CD4-positive, alpha-beta T cell treated with Interleukin-17A for 4 hours (primary cell): ENCODE data around the gene CD59.
"Not testable (repeated sequence)": the region's sequence is repeated elsewhere in the genome, so short reads cannot be mapped to it uniquely, and the experiment has no call there.

ENCODE experiments used
- DNase-seq: peaks from one replicate; pipeline ENCODE4 v3.0.0-alpha.2; 2020; ENCODE audit warnings: mixed read lengths

CD59 gene

DNA sequence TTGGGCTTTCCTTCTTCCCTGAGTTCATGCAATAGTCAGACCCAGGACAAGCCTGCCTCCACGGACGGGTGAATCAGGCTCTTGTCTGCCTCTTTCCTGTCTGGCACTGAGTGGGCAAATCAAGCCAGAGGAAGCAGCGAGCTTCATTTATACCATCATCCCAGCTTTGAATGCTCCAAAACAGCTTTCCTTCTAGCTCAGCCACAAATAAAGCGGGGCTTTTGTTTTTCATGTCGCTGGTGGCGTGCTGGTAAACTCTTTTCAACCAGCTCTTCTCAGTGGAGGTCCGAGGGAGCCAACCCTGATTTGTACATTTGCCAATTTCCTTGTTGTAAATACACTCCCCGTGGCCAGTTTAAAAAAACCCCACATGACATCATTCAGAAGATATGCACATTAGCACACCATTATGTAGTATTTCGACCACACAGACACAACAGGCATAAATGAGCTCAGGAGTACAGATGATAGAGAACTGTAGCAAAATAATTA, 44.2 kb downstream of the CD59 start:
- no peak for DNase-seq

DNA sequence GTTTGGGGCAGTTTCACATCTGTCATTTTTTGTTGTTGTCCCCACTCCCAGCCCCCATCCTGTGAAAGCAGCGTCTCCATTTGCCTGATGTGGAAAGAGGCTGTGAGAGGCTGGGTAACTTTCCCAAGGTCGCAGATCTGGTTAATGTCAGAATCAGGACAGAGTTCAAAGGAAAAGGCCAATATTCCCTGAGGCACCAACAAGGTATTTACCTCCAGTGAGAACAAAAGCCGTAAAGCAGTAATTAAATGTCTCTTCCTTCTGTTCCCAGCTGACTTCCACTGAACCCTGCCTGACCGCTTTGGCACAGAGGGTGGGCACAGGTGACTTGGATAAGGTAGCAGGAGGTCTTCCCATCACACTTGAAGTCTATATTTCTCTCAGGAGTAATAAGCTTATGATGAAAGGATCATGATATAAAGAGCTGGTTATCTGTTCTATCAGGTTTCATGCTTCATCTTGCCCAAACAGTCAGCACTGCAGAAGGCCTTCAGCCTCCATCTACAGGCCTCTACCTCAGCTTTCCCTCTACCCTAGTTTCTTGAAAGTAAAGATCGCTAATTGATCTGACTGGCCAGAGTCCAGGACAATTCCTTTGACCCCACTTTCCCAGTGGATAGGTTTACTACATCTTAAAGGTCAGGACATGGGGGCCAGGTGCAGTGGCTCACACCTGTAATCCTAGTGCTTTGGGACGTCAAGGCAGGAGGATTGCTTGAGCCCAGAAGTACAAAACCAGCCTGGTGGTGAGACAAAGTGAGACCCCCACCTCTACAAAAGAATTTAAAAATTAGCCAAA, 45.0 kb downstream of the CD59 start:
- no peak for DNase-seq

DNA sequence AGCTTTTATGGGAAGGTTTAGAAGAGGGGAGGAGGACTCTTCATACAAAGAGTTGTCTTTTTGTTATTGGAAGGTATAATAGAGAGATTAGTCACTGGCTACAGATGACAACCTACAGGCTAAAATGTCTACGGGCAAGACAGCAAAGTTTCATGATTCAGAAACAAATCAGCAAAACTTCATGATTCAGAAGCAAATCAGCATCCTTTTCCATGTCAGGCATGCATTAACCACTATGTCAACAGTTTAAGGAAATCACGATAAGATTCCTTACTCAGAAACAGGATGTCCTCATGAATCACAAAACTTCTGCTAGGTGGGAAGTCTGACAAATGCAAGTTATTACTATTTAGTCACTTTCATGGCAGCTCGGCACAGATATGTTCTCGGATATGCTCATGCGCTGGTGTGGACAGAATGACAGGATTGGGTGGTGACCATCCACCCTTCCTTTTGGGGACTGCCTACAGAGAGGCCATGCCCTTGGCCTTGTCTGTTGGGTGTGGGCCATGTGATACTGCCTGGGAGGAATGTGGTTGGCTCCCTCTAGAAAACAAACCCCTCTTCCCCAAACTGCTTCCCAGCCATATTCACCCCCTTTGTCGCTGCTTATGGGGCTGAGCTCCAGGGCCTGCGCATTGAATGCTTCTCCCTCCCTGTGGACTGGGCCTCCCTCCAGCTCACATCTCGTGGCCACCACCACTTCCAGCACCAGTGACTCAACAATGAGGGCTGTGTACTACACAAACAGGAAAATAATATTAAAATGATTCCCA, 45.7 kb downstream of the CD59 start:
- no peak for DNase-seq

DNA sequence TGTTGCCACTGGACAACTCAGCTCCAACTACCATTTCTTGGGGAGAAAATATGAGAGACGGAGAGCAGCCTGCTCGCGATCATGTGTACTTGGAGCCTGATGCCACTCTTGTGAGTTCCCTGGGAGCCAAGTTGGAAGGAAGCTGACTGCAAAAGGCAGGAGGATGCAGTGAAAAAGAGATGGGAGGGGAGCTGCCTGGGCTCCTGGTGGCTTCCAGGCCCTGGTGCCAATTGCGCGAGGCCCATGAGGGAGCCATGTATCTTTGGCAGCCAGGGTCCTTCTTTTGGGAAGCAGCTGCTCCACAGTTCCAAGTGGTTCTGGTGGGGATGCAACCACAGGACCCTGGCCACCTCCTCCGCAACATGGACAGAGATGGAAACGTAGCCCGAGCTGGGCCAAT, 46.7 kb downstream of the CD59 start:
- DNase-seq = no peak

DNA sequence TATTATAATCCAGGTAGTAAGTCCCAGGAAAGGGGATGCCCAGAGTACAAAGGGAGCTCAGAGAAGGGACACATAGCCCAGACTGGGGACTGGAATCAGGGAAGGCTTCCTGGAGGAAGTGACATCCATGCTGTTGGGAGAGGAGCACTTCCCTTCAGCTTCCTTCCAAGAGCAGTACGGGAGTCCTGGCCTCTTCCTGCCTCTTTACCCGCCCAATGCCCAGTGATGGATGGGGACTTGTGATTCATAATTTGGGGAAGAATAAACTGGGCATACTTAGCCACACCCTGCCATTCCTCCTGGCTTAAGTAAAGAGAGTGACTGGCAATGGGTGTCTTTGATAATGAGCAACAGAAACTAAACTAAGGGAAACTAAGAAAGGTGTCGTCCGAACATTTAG, 47.1 kb downstream of the CD59 start:
- DNase-seq = no peak

DNA sequence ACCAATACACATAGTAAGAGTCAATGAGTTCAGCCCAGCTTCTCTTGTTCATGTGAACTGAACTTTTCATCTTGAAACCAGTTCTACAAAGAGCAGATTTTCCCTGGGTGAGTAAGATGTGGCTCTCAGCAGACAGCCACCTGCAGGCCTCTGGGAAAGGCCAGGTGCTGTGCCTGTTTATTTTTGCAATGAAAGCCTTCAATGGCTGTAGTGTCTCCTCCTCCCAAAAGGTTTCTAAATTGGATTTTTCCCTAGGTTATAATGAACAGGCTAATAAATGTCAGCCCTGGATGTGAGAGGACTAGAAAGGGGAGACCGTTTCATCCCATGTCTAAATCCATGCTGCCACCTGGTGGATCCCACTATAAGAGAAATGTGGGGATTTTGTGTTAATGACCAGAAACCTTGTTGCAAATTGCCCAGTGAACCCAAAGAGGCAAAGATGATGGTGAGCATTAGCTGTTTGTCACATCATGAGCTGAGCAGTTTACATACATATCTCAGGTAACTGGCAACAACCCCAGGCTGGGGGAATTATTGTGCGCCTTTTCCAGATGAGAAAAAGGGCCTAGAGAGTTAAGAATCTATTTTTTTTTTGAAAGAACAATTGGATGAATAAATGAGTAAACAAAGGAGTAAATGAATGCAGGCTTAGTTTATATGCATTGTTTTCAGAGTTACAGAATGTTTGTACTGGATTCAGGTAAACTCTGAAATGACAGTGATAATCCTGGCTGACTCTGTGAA, 48.3 kb downstream of the CD59 start:
- DNase-seq = no peak

DNA sequence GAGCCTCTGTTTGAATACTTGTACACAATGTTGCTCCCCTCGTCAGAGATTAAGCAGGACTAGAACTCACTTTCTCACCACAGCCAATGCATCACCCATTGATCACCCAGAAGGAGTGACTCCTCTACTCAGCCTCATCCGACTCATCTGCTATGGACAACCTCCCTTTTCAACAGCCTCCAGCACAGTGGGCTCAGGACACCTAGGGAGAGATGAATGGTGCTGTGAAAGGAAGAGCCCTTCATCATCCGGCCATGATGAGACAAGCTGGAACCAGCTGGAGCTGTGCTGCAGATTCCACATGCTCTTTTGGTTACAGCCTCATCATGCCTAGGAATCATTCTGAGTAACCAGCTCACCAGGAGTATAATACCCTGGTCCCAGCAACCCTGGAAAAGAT, 51.1 kb downstream of the CD59 start:
- DNase-seq = no peak

DNA sequence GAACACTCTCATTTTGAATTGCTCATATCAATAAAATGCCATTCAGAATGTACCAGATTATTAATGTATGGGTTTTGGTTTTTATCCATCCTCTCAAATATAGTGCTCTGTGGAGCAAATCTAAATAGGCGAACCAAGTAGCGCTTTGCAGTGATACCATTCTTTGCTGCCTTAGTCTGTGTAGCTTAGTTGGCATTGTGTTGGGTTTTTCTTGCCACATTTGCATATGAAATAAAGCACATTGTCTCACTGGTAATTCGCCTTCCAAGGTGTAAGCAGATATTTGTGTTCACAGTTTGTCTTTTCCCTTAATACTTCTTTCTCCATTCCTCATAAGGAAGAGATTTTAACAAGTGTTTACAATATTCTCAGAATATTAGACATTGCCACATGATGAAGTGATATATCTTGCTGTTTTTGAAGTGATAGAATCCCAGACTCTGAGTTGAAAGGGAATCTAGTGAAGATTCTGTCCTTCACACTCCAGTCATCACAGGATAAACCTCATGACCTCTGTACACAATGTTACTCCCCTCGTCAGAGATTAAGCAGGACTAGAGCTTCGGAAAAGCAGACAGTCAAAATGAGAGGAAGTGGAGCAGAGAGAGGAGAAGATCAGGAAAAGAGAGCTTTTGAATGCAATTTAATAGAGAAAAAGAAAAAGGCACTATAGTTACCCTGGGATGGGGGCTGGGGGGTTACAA, 52.1 kb downstream of the CD59 start:
- no peak for DNase-seq

DNA sequence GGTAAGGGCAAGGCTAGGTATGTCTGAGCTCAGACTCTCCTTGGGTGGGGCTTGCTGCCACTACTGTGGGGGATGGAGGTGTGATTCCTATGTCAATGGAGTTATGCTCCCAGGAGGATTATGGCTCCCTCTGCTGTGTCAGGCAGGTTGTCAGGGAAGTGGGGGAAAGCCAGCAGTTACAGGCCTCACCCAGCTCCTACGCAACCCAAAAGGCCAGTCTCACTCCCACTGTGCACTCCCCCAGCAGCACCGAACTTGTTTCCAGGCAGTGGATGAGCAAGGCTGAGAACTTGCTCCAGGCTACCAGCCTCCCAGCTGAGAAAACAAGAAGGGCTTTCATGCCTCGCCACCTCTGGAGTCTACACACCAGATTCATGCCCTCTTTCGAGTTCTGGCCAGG, 53.8 kb downstream of the CD59 start:
- DNase-seq = no peak

DNA sequence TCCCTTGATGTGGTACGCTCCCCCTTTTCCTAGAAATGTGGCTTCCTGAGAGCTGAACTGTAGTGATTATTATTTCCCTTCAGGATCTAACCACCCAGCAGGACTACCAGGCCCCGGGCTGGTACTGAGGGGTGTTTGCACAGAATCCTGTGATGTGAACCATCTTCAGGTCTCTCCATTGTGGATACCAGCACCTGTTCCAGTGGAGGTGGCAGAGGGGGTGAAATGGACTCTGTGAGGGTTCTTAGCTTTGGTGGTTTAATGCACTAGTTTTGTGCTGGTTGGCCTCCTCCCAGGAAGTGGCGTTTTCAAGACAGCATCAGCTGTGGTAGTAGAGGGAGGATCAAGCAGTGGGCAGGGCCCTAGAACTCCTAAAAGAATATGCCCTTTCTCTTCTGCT, 54.2 kb downstream of the CD59 start:
- no peak for DNase-seq

DNA sequence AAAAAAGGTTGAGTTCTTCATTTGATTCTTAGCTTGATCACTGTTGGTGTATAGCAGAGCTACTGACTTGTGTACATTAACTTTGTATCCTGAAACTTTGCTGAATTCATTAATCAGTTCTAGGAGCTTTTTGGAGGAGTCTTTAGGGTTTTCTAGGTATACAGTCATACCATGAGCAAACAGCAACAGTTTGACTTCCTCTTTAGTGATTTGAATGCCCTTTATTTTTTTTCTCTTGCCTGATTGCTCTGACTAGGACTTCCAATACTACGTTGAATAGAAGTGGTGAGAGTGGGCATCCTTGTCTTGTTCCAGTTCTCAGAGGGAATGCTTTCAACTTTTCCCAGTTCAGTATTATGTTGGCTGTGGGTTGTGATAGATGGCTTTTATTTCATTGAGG, 57.6 kb downstream of the CD59 start:
- DNase-seq = not testable (repeated sequence)

DNA sequence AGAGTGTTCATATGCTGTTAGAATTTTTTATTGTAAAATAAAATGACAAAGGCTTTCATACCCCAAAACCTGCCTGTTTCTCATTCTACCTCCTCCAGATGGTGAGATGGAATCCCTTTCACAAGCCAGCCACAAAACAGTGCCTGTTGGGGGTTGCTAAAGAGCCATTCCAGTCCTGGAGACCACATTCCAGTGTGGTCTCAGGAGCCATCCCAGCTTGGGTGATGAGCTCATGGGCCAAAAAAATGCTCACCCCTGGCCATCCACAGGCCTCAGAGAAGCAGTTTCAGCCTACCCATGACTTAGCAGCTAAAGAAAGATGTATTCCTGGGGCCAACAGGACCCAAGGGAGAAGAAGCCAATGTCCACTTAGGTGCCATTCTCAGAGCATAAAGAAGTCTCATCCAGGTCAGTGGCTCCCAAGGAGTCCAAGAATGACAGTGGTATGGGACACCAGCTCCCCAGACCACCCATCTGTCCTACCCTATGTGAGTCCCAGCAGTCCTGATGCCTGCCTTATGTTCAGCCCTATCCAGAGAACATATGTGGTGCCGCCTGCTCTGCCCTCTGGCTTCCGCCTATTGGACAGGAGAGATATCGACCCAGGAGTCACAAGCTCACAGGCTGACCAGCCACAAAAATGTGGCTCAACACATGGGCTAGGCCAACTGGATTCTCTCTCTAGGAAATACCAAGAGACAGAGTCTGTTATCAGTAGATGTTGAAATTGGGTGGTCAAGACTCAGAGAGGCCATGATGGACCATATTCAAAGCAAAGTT, 62.0 kb downstream of the CD59 start:
- DNase-seq = no peak

DNA sequence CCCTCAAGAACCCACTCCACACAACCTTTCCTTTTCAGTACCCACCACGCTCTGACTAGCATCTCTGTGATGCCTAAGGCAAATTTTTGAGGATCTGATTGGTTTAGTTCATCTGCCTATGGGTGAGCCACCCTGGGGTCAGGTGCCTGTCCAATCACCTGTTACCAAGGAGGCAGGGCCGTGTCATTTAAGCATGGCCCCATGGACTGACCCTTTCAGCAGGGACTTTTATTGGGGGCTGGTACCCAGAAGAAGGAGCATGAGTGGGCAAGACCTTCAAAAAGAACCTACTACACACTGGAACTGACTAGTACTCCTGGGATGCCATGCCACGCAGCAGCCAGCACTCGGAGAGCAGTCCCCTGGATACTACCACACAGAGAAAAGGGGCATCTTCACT, 64.0 kb downstream of the CD59 start:
- no peak for DNase-seq

DNA sequence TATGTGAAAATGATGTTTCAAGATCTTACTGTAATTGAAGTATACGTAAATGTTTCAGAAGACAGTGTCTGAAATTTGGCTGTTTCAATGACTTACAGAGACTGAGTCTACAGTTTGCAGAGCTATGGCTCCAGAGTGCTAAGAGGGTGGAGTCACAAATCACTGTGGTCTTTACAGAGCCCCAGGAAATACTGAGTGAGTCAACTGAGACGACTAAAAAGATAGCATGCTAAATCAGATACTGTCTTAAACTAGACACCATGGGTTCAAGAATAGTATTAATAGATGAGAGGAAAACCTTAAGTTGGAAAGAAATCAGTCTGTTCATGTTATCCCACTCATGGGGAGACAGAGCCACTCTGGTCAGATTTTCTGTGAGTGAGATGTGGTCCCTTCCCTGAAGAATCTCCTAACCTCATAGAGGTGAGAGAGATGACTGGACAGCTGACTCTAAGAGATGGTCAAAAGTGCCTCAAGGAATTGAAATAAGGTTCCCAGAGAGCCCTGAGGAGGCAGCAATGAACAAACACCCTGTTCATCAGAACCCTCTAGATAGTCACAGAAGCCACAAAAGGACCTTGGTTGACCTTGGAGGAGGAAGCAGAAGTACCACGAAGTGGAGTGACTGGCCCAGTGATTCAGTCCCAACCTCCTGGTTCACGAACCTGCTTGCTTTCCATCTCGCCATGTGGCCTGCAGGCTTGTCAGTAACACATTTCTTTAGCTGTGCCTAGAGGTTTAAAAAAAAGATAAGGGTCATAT, 65.8 kb downstream of the CD59 start:
- no peak for DNase-seq

DNA sequence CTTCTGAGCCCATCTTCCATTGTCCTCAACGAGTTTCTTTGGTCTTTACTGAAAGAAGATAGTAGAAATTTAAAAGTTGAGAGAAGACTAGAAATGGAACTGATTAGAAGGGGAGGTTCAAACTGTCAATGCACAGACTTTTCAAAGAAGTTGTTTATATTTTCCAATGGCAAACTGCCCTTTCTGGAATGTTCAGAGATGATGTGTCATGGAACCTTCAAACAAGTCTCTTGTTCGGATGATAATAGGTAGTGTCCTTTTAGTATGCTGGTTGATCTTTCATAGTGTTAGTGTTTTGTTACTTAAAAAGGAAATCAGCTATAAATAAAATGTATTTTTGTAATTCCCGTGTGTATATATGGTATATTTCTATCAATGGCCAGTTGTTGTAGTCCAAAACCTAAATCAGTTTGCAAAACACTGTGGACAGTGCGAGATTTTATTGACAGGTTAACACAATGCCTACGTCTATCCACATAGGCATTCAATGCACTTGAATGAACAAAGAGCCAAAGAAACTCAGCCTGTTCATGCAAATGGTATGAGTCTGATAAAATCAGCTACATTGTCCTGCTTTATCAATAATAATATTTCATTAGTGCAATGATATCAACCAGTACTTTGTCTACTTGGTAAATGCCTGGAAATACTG, 66.5 kb downstream of the CD59 start:
- DNase-seq = no peak

DNA sequence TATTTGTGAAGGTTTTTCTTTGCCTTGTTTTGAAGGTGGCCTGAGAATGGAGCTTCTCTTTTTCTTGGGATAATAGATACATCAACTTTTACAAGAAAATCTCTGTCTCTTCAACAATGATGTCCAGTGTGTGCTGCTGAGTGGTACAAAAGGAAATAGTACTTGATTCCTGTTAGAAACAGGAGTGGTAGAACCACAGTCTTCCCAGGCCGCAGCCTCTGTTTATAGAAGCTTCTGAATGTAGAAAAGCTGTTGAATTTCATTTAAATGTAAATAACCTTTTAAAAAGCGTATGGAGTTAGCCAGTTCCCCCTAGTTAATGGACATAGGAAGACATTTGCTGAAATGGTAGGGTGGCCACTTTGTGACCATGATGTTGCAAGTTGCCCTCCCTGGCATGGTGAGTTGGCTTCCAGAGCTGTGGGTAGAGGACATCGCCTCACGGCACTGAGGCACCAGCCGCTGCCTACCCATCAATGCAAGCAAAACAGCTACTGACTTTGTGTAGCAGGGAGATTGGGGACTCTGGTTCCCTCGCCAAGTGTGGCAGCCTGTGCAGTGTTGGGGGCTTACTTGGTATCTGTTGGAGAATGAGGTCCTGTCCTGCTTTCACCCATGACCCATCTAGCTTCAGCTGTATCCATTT, 67.1 kb downstream of the CD59 start:
- no peak for DNase-seq

DNA sequence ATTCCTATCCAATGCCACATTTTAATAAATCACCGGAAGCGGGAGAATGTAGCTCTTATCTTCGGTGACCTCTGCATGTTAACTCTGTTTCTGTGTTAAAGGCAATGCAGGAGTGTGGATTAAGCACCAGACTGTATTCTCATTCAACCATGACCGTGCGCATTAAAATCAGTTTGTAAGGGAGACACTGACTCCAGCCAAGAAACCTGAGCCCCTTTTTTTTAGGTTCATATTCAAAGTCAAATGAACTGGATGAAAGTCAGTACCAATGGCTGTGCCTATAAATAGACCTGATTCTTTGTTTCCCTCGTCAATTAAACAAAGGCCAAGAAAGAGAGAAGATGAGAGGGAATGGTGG, 67.8 kb downstream of the CD59 start:
- DNase-seq = no peak

DNA sequence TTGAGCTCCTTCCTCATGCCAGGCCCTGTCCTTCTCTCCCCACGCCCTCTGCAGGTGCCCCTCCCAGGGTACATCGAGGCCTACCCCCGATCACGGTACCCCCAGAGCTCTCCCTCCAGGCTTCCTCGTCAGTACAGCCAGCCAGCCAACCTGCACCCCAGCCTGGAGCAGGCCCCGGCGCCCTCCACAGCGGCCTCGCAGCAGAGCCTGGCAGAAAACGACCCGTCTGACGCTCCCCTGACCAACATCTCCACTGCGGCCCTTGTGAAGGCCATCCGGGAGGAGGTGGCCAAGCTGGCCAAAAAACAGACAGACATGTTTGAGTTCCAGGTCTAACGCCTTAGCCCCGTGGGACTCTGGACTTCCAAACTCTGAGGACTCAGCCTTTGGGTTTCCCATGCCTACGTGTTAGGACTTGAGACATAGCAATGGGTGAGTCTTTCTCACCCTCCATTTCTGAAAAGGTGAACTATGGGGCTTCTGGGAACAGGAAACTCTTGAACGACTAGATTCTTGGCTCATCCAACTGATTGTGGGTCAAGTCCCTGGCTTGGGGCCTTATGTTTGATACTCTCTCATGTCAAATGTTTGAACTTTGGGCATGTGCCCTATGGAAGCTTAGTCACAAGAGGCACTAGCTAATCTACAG, 68.3 kb downstream of the CD59 start:
- no peak for DNase-seq

DNA sequence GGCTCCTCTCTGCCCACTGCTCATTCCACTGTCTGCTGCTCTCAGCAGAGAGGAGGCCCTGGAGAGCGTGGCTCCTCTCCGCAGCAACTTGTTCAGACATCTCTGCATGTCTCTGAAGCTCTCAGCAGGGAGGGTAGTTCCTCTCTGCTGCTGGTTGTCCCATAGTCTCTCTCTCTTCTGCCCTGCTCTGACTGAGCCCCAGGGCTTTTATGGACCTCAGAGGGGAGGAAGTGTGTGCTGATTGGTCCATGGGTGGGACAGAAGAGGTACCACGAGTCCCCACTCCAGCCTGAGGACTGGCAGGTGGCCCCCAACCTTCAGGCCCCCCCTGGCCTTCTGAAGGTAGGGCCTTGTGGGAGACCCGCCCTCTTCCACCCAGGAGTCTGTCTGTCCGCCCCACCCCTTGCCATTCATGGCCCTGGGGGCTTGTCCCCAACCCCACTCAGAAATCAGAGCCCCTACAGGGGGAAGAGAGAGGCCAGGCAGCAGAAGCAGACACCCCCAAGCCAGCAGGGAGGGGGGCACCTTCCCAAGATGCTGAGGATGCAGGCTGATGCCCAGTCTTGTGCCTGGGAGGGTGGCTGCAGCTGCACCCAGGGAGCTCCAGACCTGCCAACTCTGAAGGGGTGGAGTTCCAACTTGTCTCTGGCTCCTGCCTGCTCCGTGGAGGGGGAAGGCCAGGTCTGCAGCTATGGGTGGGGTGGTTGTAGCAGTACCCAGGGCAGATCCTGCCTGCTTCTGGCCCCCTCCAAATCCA, 70.7 kb downstream of the CD59 start:
- no peak for DNase-seq
